ENCODE measurements around the gene CPNE4.
A peak's percentile ranks its signal among the peaks of the same experiment; 100 is the strongest.
"Not testable (repeated sequence)": the region's sequence is repeated elsewhere in the genome, so short reads cannot be mapped to it uniquely, and the experiment has no call there.

The CPNE4 gene

DNA sequence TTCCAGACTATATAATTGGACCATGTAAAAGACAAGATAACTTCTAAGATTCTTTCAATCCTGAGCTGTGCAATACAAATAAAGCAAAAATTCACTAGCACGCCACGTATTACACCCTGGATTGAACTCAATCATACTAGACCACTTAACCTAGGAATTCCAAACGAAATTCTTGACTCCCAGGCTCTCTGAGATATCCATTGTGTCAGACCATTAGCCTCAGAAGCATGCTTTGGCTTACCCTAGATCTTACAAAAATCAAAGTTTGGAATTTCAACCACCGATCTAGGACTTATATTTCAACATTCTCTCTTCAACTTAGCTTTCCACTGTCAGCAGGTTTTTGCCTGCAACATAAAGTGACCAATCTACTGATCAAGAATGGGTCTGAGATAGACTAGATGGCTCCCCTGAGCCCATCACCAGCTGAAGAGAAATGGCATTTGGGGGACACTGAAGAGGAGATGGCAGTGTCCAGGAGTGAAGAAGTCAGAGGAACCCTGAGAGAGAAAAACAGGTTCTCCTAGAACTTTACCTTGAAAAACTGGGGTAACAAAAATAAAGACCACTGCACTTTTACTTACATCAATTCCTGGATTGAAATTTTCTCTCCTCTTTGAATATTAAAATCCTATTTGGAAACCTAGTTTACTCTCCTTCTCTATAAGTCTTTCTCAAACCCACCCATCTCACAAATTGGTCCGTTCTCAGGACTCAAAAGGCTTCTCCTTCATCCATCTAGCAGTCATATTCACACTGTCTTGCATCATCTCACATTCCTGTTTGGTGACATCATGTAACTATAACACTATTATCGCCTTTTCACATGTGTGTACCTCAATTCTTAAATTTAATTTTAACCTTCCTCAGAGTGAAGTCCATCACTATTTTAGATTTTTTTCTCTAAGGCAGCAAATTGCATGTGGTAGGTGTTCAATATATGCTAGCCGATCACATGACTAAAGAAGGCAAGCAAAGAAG, 18.5 kb downstream of the CPNE4 start:
- no peak for DNase-seq

DNA sequence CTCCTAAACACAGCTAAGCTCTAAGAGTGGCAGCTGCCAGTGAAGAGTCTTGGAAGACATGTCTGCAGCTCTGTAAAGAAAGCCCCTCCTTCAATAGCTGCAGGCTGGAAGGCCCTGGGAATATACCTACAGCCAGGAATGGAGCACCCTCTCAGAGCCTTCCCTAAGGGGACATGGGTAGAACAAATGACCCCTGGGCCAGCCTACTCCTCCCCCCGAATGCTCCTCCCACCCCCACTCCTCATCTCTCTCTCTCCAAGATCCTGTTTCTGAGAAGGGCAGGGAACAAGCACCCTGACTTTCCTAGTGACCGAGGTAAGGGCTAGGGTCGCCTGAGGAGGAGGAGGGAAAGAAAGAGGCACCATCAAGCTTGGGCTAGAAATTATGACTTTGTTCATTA, 20.7 kb downstream of the CPNE4 start:
- no peak for DNase-seq

DNA sequence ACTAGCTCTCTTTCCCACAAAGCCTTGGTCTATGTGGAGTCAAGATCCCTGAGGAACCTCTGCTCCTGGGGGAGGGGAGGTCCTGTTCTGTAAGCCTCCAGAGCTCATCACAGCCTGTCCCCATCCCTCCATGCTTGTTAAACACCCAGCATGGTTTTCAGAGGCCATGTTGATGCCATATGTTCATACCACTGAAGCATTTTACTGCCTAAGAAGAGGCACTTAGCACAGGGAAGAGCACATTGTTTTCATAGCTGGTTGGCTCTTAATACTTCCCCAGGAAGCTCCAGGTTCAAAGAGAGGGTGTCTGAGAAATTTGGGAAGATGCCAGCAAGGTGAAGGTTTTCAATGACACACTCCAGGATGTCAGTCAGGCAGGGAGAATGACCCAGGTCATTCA, 25.6 kb downstream of the CPNE4 start:
- peak; percentile 44 for DNase-seq

DNA sequence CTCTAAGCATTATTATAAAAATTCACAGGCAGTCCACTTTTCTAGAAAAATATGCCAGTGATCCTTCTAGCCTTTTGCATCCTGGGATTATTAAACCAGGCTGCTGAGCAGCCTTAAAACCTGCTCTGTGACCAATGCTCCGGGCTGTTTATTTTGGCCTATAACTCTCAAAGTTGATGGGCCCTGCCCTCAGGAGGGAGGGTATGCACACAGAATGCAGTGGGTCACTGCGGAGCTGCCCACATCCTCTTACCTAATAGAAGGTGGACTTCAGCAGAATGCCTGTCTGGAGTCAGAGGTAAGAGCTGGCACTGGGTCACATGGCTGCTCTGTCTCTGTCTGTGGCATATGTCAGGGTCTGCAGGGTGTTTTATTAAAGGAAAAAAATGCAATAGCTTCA, 26.0 kb downstream of the CPNE4 start:
- DNase-seq = no peak

DNA sequence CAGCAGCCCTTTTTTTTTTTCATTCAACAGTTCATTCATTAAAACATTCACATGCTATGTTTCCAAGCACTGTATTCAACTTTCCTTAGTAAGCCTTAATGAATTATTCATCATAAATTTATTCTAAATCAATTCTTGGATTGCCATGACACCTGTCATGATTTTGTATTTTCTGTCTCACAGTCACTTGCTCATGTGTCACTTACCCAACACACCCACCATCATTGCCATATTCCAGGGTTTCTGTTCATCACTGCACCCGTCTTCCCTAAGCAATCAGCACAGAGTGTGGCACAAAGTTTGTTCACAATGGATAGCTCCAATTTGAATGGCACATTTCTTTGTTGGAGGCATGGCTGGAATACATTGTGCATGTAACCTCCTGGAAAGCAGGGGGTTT, 27.2 kb downstream of the CPNE4 start:
- DNase-seq = no peak

DNA sequence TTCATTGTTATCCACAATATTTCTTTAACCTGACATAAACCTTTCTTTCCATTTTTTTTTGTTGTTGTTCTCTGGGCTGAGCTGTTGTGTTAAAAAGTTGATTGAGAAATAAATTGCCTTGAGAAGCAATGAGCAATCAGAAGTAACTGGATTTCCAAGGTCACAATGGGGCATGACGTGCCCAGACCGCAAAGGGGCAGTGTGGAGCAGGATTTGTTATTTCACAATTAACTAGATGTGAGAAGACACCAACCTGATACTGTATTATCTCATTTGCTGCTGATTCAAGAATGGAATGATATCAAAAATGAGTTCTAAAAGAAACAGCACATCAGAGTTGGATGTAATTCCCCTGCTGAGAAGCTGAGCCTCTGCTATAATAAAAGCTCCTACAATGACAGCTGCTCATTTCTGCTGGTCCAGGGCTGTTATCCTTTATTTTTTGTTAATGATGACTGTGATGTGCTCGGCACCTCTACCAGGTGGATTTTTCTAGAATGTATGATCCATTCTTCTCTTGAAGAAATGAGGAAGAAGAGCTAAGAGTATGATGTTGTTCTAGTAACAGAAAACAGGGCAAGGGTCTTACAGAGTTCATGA, 28.1 kb downstream of the CPNE4 start:
- DNase-seq = peak; percentile 57

DNA sequence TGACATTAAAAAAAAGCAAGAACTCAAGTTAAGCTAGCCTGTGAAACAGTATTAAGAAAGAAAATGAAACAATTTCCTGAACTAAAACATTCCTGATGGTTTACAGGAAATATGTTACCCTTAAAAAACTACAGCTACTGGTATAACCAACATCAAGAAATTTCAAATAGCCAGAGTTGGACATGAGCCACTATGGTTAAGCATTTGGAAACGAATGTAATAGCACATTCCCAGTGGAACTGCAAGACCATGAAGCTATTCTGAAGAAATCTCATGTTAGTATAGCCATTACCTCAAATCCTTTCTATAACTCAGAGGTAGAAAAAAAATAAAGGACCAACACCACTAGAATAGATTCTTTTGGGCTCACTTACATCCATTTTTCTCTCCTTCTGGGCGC, 30.2 kb downstream of the CPNE4 start:
- no peak for DNase-seq

DNA sequence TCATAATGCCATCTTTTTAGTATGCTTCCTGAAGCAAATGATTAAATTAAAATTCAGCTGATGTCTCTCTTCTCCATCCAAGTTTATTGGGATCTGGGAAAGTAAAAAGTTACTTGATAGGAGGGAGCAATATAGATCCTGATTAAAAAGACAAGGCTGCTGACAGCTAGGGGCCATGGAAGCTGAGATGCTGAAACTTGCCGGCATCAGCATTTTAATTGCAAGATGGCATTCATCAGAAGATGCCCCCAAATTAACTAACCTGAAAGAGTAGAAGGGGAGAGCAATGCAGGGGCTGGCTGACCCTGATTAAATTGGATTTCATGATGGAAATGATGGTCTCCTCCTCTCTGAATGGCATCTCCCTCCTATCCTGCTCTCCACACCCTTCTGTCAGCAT, 31.1 kb downstream of the CPNE4 start:
- no peak for DNase-seq

DNA sequence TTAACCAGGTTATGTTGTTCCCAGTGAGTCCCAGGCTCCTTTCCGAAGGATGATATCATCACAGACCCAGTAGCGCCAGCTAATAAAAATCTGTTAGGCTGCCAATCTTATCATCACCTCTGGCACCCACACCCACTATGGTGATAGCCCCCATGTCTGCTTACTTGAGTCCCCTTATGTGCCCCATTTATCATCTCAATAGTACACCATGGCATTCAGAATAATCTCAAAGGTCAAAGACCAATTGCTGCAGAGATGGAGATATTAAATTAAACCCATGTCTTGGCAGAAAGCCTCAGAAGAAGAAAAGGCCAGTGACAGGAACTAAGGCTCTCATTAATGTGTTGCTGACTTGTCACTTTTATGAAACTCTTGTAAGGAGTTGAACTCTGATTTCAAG, 32.8 kb downstream of the CPNE4 start:
- DNase-seq = no peak

DNA sequence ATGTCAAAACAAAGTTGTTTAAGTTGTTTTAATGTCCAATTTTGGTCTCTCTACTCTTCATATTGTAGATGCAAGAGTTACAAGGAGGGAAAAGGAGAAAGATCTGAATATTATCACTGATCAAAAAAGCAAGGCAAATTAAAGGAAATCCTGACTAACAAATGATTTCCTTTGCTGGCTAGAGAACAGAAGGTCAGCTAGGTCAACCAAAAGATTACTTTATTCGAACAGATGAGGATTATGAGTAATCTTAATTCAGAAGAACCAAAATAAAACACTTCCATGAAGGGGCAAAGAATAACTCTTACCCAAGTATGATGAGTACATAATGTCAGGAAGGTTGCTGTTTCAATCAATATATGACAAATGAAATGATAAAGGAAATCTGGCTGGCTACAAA, 33.8 kb downstream of the CPNE4 start:
- DNase-seq = no peak

DNA sequence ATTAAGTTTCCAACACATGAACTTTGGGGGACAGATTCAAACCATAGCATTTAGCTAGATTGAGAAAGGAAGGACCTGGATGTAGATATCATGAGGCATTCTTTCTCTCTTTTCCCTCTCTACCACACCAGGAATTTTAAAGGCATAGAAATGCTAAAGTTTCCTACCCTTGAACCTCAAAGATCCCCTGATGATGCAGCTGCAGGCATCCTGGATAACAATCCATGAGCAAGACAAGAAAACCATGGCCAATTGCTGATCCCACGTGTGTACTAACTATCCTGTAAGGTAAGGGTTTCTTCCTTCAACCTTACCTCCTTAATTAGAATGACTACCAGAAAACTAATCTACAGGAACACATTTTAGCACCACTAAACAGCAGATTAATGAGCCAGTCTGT, 36.8 kb downstream of the CPNE4 start:
- DNase-seq = no peak

DNA sequence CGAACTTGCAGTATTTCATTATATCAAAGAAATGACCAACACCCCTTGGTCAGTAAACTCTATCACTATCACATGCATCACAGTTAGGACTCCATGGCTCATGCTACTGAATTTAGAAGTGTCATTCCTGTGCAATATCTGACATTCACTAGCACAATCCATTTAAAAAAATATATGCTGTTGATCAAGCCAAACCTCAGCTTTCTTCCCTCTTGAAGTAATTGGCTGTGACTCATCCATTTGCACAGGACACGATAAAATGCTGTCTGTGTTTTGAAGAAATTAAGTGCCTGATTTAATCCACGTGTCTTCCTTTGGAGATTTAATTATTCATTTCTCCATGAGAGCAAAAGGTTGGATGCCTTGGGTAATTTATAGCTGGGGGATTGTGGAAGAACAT, 38.9 kb downstream of the CPNE4 start:
- DNase-seq = peak; percentile 5

DNA sequence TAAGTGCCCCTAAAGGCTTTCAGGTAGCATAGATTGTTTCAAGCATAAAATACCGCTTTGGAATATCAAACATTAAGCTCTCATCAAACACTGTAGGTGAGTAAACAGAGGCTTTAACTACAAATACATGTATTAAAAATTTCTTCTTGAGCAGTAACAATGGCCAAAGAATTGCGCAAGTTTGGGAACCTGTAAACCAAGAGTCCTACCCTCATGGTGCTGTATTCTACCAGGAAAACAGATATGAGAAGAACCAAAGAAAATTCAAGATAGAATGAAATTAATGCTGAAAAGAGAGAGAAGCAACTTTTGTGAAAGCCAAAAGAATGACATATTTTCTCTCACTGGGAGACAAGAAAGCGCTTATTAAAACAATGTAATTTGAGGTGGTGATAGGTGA, 45.5 kb downstream of the CPNE4 start:
- no peak for DNase-seq

DNA sequence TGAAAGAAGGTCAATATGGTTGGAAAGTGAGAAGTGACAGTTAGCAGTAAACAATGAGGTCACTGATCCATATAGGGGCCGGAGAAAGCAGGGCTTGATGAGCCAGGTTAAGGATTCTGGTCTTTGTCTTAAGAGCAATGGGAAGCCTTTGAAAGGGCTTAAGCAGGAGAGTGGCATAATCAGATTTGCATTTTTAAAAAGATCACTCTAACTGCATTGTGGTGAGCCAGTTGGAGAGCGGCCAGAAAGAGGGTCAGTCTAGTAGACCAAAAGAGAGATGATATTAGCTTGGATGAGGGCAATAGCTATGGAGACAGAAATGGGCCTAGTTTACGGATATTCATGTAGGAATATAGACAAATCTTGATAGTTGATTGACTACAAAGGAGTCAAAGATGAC, 46.6 kb downstream of the CPNE4 start:
- DNase-seq = no peak

DNA sequence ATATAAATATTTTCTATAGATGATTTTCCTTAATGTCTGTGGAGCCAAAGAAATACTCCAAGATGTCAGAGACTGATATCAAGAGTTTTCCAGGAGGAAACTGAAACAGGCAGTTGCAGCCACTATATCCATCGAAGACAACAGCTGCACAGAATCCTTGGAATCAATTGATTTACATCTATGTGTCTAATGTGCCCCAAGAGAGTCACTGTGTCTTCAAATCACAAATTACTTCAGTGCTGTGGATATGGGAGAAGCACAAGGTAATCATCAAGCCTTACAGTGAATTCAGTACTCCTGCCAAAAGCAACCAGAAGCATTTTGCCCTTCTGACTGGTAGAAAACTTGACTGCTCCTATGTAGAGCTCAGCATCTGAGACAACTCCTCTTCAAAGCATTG, 51.1 kb downstream of the CPNE4 start:
- DNase-seq = no peak

DNA sequence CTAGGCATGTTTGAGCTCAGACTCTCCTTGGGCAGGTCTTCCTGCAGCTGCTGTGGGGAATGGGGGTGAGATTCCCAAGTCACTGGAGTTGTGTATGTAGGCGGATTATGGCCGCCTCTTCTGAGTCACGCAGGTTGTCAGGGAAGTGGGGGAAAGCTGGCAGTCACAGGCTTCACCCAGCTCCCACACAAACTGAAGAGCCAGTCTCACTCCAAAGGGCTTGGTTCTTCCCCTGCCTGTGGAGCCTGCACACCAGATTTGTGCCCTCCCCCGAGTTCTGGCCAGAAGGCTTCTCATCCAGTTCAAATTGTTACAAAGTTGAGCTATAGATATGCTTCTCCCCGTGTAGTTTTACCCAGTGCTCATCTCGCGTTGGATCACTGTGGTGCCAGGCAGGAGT, 53.5 kb downstream of the CPNE4 start:
- DNase-seq = no peak

DNA sequence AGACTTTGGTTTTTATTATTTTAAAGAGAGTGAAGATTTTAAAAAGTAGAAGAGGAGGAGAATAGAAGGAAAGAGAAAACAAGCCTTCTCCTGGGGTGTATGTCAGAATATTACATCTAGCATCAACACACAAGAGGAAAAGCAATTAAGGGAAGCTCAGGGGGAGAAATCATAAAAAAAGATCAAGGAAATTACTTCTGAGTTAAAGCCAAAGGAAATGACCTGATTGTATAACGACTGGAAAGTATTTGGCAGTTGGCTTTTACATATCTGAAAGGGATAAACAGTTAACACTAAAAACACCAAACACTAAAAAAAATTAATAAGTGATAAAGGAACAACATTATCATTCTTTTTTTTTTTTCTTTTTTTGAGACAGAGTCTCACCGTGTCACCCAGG, 58.4 kb downstream of the CPNE4 start:
- no peak for DNase-seq

DNA sequence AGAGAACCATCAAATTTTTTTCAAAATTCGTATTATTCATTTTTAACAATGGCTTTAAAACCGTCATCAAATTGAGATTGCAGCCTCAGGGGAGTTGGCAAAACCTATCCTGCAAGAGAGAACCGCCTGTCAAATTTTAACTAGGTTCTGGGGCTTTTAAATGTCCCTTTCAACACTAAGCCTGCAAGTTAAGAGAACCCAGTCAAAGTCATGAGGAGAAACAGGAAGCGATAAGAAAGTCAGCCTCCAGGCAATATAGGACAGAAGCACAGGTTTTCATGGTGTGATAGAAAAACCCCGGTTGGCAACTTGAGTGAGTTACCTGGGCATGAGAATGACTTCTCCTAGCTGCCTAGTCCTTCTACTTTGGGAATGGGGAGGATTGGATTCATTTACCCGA, 59.8 kb downstream of the CPNE4 start:
- no peak for DNase-seq

DNA sequence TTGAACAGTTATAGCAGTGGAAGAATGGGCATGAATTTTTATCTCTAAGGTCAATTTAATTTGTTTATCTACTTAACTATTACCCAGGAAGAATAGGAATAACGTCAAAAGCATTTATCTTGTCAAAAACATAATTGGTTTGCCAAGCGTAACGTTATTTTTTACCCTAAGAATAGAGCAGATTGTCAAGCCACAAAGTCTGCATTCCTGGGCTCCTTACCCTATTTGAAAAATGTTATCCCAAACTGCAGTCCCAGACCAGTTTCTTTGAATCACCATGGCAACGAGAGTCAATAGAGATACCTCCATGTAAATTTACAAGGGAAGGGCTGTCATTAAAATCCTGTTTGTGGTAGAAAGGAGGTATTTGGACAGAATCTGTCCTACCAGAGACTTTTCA, 61.1 kb downstream of the CPNE4 start:
- DNase-seq = no peak

DNA sequence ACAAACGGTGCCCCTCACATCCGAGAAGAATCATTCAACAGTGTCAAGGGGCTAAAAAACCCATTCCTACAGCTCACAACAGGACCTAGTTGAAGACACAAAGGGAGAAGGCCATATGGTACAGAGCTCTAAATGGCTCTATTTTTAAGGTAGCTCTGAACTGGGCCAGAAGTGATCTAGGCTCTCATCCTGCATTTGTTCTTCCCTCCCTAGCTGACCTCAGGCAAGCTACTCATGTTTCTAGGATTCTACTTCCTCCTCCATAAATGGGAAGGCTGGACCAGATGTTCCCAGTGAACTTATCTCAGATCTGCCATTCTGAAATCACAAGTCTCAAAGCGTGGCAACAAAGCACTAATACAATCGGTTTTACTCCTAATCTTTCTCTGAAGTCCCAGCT, 62.3 kb downstream of the CPNE4 start:
- peak; percentile 8 for DNase-seq

DNA sequence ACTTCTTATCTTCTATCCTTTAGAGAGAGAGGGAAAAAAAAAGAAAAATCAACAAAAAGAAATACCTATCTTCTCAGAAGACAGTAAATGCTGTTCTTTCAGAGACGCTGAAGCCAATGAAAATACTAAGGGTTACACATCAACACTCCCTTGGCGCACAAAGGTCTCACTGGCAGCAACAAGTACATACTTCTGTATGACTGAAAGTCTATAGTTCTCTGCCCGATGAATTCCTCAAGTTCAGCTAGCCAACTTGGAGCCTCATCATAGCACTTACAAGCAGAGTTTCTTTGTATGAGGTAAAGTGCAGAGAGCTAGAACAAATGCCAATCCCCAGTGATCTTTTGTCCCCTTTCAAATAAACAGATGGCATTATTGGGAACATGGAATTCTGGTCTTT, 62.7 kb downstream of the CPNE4 start:
- no peak for DNase-seq

DNA sequence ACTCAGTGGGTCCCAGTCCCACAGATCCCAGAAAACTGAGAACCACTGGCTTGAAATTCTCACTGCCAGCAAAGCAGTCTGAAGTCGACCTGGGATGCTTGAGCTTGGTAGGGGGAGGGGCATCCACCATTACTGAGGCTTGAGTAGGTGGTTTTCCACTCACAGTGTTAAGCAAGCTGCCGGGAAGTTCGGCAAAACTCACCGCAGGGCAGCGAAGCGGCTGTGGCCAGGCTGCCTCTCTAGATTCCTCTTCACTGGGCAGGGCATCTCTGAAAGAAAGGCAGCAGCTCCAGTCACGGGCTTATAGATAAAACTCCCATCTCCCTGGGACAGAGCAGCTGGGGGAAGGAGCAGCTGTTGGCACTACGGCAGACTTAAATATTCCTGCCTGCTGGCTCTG, 71.4 kb downstream of the CPNE4 start:
- DNase-seq = not testable (repeated sequence)

DNA sequence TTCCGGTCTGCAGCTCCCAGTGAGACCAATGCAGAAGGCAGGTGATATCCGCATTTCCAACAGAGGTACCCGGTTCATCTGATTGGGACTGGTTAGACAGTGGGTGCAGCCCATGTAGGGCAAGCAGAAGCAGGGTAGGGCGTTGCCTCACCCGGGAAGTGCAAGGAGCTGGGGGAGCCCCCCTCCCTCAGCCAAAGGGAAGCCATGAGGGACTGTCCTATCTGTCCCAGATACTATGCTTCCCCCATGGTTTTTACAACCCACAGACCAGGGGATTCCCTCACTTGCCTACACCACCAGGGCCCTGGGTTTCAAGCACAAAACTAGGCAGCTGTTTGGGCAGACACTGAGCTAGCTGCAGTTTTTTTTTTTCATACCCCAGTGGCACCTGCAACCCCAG, 71.8 kb downstream of the CPNE4 start:
- no peak for DNase-seq

DNA sequence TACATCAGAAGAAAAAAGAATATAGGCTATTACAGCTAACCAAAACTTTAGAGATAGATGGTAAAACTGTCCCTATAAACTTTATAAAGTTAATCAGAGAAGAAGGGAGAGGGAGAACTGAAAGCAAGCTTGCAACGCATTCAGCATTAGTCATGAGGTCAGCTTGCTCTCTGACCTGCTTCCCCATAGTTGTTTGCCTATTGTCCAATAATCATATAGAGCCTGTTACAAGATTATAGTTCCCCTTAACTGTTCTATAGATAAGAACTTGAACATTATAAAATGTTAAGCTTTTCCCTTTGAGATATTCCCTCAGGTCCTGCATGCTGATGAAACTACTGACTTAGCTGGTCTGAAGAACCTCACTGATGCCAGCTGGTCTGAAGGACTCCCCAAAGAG, 74.5 kb downstream of the CPNE4 start:
- no peak for DNase-seq

DNA sequence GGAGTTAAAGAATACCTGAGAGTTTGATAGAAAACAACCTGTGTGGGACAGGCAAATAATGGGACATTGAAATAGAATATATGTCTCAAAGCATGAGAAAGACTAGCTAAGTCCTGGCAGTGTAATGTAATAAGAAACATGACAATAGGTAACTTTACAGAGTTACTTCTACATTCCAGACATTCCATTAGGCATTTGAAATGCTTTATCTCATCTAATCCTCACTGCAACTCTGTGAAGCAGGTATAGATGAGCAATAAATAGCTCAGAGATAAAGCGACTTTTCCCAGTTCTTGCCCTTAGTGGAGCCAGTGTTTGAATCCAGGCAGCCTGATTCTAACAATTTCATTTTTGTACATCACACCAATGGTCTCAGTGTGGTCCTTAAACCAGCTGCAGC, 76.8 kb downstream of the CPNE4 start:
- DNase-seq = no peak
